CMK (cell line): ENCODE data around the gene CNTRL.
A peak's percentile ranks its signal among the peaks of the same experiment; 100 is the strongest.

ENCODE experiments used
- DNase-seq: peaks from one replicate; pipeline ENCODE4 v3.0.0-alpha.2; 2010; ENCODE audit warnings: low read depth

CNTRL gene

DNA sequence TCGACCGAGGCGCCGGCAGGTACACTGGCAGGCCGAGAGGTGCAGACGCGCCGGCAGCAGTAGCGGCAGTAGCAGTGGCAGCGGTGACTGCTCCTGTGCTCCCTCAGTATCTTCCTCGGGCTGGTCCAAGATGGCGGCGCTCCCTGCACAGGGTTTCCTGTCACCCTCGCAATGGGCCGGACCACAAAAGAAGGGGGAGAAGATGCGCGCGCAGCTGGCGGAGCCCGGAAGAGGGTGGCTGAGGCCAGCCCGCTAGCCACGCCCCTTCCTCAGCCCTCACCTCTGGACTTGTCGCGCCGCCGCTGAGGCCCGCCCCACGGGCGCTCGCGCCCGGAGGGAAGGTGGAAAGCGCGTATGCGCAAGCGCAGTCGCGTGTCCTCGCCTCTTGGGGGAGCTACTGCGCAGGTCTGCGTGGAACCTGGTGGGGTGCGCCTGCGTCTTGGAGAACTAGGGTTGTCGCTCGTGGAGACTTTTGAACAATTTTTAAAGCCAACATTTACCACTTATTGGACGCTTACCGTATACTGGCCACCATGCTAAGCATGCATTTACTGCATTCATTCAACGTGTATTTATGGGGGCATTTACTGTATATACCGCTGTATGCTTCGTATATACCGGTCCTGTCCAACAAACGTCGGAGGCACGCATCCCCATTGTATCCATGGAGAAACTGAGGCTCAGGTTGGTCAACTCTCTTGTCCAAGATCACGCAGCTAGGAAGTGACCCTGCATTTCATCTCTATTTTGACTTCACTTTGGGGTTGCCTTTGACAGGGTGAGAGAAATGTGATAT, 127.2 kb downstream of the CNTRL start, which contains the start of gene RAB14:
Gene RAB14 (minus strand): TSS at position 132 of the 796 bp plus-strand sequence. CDS start 8,457 bp downstream, outside the sequence.
- peak; percentile 96 for DNase-seq

DNA sequence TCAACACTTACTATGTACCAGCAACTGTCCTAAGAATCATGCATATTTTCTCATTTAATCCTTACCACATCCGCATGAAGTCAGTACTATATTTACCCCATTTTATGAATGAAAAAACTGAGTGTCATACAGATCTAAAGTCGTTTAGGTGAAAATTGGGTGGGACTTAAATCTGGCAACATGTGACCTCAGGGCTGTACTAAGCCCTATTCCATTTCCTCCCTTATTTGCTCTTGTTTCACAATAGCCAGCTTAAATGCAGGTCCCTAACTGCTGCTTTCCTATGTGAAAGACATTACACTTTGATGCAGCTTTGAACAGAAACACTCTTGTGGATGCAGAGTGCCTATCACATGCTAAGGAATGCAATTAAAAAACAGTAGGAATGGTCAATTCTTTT, 129.4 kb downstream of the CNTRL start:
- no peak for DNase-seq

DNA sequence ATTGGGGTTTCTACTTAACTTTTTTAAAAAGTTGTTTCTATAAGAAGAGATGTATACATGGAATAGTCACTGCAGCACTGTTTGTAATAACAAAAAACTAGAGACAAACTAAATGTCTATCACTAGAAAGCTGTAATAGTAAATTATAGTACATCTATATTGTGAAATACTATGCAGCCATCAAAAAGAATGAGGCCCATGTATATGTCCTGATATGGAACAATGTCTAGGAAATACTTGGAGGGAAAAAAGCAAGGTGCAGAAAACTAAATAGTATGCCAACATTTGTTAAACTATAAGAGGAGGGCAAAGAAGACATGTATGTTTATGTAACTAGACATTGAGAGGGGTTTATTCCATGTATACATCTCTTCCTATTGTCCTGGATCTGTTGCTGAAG, 129.9 kb downstream of the CNTRL start:
- no peak for DNase-seq

DNA sequence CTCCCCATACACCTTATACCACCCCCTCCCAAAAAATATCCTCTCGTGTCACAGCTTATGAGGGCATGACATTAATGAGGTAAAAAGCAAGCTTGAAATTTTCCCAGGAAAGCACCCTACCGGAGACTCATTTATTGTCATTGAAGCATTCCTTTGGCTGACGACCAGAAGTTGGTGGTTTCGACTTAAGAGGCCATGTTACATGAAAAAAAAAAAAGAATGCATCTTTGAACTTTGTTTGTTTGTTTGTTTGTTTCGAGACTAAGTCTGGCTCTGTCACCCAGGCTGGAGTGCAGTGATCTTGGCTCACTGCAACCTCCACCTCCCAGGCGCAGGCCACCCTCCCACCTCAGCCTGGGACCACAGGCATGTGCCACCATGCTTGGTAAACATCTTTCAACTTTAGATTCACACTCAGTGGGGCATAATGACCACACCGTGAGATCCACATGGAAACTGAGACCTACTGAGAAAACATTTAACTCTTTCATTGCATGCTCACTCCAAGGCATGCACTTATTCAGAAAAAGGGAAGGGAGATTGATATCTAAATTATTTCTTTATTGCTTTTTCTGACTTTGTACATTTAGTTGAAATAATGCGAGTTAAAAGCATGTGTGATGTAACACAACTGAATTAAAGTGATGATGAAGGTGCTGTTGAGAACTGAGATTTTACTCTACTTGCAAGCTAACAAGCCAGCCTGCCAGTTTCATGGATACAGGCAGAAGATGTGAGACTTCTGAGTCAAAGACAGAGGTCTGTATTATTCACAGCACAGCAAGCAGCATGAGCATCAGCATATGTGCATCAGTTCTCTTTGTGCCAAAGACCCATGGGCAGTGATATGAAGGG, 132.0 kb downstream of the CNTRL start:
- no peak for DNase-seq

DNA sequence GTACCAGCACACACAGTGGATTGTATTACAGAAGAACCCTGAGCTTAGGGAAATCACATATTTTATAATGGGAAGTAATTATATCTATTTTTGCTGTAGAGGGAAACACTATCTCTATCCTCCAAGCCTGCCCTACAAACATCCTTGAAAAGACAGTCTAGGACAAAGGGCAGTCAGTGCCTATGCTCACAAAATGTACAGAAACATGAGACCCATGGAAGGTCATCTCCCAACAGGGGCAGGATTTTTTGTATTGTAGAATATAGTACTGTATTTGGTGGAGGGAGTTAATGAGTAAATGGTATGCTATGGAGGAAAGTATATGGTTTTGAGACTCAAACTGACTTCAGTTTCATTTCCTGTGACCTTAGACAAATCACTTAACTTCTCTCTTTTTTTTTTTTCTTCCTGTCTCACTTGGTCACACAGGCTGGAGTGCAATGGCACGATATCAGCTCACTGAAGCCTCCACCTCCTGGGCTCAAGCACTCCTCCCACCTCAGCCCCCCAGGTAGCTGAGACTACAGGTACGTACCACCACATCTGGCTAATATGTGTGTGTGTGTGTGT, 132.7 kb downstream of the CNTRL start:
- no peak for DNase-seq

DNA sequence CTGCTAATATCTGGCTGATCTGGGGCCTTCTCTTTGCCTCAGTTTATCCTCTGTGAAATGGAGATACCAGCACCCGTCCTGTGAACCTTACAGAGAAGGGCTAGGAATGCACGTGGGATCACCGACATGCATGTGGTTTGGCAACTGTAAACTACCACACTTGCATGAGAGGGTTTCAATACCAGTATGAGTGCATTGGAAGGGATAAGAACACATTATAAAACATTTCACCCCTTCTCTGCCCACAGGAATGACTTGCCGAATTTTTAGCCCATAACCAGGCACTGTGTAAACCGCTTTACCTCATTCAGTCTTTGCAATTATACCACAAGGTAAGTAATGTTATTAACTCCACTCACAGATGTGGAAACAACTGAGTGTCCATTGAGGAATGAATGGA, 135.8 kb downstream of the CNTRL start:
- DNase-seq = no peak

DNA sequence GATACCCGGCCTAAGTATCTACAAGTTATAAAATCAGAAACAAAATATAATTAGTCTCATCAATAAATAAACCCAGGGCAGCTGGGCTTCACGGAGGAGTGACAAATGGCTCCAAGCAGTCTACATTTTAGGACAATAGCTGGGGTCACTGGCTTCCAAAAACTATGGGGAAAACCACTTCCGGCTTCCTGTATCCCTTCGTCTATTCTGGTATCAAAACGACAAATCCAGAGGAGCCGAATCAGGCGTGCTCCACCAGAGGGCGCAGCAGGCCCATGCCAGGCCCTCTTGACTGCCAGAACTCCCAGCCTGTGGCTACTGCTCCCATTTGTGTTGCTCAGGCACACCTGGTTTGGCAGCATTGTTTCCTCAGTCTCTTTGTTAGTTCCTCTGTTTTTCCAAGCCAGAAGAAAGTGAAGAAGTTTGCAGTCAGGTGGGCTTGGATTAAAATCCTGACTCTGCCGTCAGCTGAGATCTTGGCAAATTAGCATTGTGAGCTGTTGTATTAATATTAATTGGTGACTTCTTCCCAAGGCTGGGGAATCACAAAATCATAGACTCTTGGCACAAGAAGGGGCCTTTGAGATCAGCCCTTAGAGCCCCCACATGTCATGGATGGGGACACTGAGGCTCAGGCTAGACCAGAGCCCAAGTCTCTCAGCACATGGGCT, 138.5 kb downstream of the CNTRL start:
- peak; percentile 45 for DNase-seq

DNA sequence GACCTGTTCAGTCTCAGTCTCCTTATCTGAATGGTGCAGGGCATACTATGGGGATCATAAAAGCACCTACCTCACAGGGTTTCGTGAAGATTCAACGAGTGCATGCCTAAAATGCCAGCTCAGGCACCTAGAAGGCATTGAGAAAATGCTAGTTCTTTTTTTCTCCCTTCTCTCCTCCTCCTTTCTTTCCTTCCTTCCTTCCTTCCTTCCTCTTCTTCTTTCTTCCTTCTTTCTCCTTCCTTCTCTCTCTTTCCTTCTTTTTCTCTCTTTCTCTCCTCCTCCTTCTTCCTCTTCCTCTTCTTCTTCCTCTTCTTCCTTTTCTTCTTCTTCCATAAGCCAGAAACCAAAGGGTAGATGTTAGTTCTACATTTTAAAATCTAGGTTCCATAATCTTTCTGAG, 139.2 kb downstream of the CNTRL start:
- DNase-seq = no peak

DNA sequence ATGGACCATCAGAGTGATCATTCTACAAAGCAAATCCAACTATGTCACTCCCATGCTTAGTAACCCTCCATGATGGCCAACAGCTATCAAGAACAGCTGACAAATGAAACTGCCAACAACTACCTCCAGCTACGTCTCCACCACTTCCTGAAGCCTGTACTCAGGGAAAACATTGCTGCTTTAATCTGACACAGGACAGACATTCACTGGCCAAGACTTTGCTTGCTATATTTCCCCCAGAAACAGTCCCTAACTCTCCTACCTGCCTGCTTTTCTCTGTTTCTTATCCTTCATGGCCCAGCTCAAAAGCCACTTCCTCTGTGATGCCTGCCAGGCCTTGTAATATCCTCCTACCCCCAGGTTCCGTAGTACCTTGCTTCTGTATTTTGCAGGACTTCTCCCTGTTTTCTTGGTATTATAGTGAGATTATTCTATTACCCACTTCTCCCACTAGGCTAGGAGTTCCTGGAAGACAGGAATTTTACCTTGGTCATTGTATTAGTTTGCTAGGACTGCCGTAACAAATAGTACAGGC, 141.6 kb downstream of the CNTRL start:
- no peak for DNase-seq

DNA sequence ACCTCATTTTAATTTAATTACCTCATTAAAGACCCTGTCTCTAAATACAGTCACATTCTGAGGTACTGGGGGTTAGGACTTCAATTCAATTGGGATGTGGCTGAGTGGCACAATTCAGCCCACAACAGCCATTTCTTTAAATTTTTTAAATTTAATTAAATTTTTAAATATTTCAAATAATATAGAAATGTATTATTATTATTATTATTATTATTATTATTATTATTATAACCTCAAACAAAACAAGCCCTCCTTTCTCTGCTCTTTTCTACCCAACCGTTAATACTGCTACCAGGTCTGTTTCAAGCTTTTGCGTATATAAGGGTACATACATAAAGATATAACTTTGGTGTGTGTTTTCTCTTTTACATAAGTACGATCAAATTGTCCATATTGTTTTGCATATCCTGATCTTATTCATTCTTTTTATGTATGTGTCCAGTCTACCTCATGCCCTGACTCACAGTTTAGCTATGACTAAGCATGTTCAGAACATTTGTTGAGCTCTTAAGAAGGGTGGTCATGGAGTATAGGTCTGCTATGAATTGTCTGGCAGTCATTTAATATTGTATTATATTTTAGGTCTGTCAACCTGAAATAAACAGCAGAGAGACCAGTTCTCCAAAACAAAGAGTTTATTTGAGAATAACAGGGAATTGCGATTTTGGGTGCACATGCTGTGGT, 143.0 kb downstream of the CNTRL start:
- DNase-seq = no peak

DNA sequence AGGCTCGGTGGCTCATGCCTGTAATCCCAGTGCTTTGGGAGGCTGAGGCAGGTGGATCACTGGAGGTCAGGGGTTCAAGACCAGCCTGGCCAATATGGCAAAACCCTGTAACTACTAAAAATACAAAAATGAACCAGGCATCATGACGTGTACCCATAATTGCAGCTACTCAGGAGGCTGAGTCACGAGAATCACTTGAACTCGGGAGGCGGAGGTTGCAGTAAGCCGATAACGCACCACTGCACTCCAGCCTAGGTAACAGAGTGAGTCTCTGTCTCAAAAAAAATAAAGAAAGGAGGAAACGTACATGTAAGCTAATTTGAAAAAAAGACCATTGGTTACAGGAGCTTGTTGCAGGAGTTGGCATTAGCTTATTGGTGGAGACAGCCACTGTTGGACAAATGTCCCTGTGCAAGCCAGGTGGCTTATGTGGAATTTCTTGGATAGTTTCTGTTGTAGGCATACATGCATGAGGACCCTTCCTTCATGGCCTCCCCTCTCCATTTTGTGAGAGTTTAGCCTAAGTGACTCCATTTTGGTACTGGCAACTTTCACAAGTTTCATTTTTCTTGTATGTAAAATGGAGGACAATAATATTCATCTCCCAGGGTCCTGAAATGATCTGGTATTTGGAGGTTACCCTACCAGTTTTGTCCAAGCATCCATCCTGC, 143.7 kb downstream of the CNTRL start:
- DNase-seq = no peak

DNA sequence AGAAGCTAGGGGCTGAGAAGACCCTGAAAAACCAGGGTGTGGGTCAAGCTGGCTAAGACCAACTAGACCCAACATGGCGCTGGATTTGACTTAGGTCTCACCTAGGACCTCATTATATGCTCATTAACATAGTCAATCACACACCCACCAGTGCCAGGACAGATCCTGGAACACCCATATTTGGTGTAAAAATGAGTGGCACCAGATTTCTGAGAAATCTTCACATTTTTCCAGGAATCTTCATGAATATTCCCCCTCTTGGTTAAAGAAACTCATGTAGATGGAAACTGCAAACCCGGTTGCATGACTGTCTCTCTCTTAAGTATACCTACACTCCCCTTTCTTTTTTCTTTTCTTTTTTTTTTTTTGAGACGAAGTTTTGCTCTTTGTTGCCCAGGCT, 144.8 kb downstream of the CNTRL start:
- DNase-seq = no peak

DNA sequence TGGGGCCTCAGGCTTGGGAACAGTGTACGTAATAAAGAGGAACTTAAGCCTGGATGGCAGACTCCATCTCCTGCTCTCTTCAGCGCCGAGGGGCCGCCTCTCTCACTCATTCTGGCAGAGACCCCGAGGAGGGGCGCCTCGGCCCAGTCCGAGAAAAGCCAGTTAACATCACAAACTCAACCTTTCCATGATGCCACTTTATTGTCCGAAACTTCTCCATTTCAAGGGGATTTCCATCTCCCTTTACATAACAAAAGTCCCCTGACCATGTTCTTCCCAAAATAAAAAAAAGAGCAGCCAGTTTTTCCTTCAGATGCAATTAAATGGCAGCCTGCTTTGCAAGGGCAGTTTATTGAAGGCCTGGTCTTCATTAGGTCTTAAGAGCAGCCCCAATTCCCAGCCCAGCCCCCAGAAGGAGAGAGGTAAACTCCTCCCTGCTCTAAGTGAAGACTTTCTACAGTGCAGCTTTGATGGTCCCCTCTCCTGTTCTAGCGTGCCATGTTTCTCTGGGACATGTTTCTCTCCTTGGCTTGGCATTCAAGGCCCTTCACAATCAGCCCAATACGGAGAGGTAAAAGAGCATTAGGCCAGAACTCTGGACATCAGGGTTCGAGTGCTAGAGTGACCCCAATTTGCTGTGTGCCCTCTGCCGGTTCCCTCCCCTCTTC, 146.4 kb downstream of the CNTRL start:
- DNase-seq = no peak

DNA sequence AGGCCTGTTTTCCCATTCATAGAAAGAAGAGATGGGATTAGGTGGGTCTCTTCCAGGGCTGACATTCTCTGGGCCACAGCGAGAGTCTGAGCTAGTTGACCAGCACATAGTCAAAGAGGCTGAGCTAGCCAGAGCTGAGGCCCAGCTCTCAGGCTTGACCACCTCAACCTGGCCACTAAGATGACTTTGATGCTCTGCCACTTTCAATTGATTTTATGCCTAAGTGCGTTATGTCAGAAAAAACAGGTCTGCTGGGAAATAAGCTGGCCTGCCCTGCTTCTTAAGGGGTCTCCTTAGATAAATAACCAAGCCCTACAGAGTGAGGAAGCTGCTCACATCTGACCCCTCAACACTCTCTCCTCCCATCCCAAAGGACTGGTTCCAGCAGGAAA, 146.9 kb downstream of the CNTRL start:
- DNase-seq = no peak

DNA sequence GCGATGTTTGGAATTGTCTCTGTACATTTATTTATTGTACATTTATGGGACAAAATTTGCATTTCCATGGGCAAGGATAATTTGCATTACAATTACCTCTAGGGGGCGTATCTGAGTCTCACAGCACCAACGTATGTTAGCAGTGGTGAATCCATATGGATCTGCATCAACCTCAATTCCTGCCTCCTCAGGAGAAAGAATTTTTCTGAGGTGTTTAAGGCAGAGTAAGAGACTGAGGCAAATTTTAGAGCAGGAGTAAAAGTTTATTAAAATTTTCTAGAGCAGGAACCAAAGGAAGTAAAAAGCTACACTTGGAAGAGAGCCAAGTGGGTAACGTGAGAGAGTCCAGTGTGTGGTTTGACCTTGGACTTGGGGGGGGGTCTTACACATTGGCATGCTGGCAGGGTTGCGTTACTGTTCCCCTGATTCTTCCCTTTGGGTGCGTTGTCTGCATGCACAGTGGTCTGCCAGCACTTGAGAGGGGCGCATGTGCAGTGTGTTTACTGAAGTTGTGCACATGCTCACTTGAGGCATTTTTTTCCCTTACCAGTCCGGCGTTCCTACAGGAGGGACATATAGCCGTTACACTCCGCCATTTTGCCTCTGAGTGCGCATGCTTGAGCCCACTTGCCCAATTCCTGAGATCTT, 147.9 kb downstream of the CNTRL start:
- DNase-seq = no peak

DNA sequence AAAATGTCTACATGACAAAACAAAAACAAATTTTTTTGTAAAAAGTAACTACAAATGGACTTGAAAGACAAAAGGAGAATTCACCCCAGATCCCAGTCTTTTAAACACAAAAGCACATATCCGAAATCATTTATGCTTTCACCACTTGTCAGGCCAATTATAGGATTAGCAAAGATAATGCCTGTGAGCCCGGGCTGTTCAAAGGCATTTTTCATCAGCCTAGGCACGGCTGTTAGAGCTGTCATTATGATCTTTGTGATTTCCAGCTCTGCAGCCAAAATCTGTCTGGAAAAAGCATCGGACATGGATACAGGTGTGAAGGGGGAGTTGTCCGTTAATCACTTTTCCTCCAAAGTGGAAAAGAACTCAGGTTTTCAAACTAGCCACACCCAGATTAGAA, 150.5 kb downstream of the CNTRL start:
- DNase-seq = no peak

DNA sequence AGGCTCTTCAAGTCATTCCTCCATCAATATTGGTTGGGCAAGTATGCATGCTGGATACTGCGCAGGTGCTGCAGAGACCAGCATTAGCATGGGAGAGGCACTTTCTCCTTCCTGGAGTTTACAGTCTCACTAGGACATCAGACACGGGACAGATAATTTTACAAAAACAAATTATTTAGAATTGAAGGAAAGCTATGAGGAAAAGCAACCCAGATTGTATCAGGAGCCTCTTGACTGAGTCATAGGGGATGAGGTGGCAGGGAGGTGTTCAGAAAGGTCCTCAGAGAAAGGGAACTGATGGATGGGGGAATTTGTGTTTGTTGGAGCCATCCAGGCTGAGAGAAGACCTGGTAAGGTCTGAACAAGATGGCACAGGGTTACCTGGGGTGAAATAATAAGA, 151.4 kb downstream of the CNTRL start:
- DNase-seq = no peak
